Activated CD8-positive, alpha-beta memory T cell treated with anti-CD3 and anti-CD28 coated beads for 36 hours (primary cell): ENCODE data around the gene ARCN1. TPM values are rescaled to one million over a fixed set of nuclear protein-coding genes. Genes with fewer than 3 reads are reported as not detected.
"Not testable (repeated sequence)": the region's sequence is repeated elsewhere in the genome, so short reads cannot be mapped to it uniquely, and the experiment has no call there.

Source experiments
- CTCF ChIA-PET: fragments of 350-600 bp; sonication (Branson Sonifier 250); formaldehyde crosslinking; loops from one replicate; lab custom pipeline; 2021; ENCODE audit warnings: antibody characterized with exemption; lab: Charles Lee
- POLR2A ChIA-PET: fragments of 350-600 bp; sonication (Branson Sonifier 250); formaldehyde crosslinking; loops from one replicate; lab custom pipeline; 2021; ENCODE audit warnings: antibody characterized with exemption; lab: Charles Lee
- total RNA-seq, 2 experiments: library from RNA; stranded (reverse); gene quantifications; one replicate each; pipeline ENCODE4 v1.2.3, GENCODE V29; 2021

Gene ARCN1
- total RNA-seq, 2 experiments from 2014 or later = 146 to 148 TPM

- ChIA-PET CTCF (interaction anchor here (0.7 kb wide), 1 partner anchor 168 kb away, joined by 5 read pairs; no protein-coding TSS in a partner anchor), POLR2A (interaction anchor here (0.6 to 0.7 kb wide), 2 partner anchors 18 to 461 kb away, joined by 3 to 4 read pairs; no protein-coding TSS in a partner anchor)
Measured at GRCh38 chr11:118536726-118537125, 35.5 kb upstream of the ARCN1 start.

GRCh38 chr11:118537409-118537980 lies 34.7 kb upstream of the ARCN1 start:
- ChIA-PET CTCF (no interaction called here), POLR2A (interaction anchor here (0.7 kb wide), 1 partner anchor 460 kb away, joined by 3 read pairs; no protein-coding TSS in a partner anchor)

GRCh38 chr11:118544010-118544646 lies 28.1 kb upstream of the ARCN1 start:
- ChIA-PET CTCF (no interaction called here), POLR2A (no interaction called here)

- ChIA-PET CTCF (no interaction called here), POLR2A (no interaction called here)
Measured at GRCh38 chr11:118544647-118545010, 27.6 kb upstream of the ARCN1 start.

GRCh38 chr11:118545533-118545932 lies 26.7 kb upstream of the ARCN1 start:
- ChIA-PET POLR2A (no interaction called here), CTCF (no interaction called here)

- CTCF ChIA-PET = interaction anchor here (0.6 kb wide), 1 partner anchor 162 kb away, joined by 3 read pairs; no protein-coding TSS in a partner anchor
- POLR2A ChIA-PET = interaction anchor here (0.7 kb wide), 1 partner anchor 51 kb away, joined by 8 read pairs; no protein-coding TSS in a partner anchor
Measured at GRCh38 chr11:118547132-118547531, 25.1 kb upstream of the ARCN1 start.

GRCh38 chr11:118552341-118552740 lies 19.9 kb upstream of the ARCN1 start:
- CTCF ChIA-PET = no interaction called here
- POLR2A ChIA-PET = no interaction called here

- ChIA-PET CTCF (no interaction called here), POLR2A (interaction anchor here (0.6 kb wide), 1 partner anchor 372 kb away, joined by 3 read pairs; no protein-coding TSS in a partner anchor)
Measured at GRCh38 chr11:118560806-118561205, 11.4 kb upstream of the ARCN1 start.

GRCh38 chr11:118565051-118565450 lies 7.2 kb upstream of the ARCN1 start:
- CTCF ChIA-PET = interaction anchor here (0.6 to 0.7 kb wide), 2 partner anchors 35 to 76 kb away, joined by 3 read pairs; no protein-coding TSS in a partner anchor
- POLR2A ChIA-PET = no interaction called here

- CTCF ChIA-PET = interaction anchor here (1.1 kb wide), 1 partner anchor 44 kb away, joined by 3 read pairs; no protein-coding TSS in a partner anchor
Measured at GRCh38 chr11:118569670-118570069, 2.5 kb upstream of the ARCN1 start.

GRCh38 chr11:118570787-118571186 lies 1.4 kb upstream of the ARCN1 start:
- CTCF ChIA-PET = interaction anchor here (0.6 to 1.8 kb wide), 2 partner anchors 18 to 19 kb away, joined by 4 to 5 read pairs; no protein-coding TSS in a partner anchor
- POLR2A ChIA-PET = no interaction called here

More at GRCh38 chr11:118569670-118570069, 2.5 kb upstream of the ARCN1 start:
- POLR2A ChIA-PET = no interaction called here

- ChIA-PET CTCF (interaction anchor here (1.0 to 1.8 kb wide), 3 partner anchors 17 to 118 kb away, joined by 3 to 5 read pairs (median 3); no protein-coding TSS in a partner anchor), POLR2A (interaction anchor here (0.5 to 1.0 kb wide), 4 partner anchors 8 to 338 kb away, joined by 3 to 7 read pairs (median 4); no protein-coding TSS in a partner anchor)
Measured at GRCh38 chr11:118571701-118572060, 528 bp upstream of the ARCN1 start.

- ChIA-PET CTCF (interaction anchor here (0.8 to 1.2 kb wide), 2 partner anchors 39 to 117 kb away, joined by 3 read pairs; no protein-coding TSS in a partner anchor), POLR2A (no interaction called here)
Measured at GRCh38 chr11:118572981-118573550, 857 bp downstream of the ARCN1 start.

GRCh38 chr11:118574636-118575035 lies 2.4 kb downstream of the ARCN1 start:
- POLR2A ChIA-PET = no interaction called here
- CTCF ChIA-PET = no interaction called here

GRCh38 chr11:118577995-118578394 lies 5.8 kb downstream of the ARCN1 start:
- POLR2A ChIA-PET, CTCF ChIA-PET: not testable (repeated sequence)

- CTCF ChIA-PET = no interaction called here
- POLR2A ChIA-PET = no interaction called here
Measured at GRCh38 chr11:118581057-118581456, 8.8 kb downstream of the ARCN1 start.

- ChIA-PET POLR2A (no interaction called here), CTCF (no interaction called here)
Measured at GRCh38 chr11:118587952-118588351, 15.7 kb downstream of the ARCN1 start.

GRCh38 chr11:118592616-118593367 lies 20.6 kb downstream of the ARCN1 start:
- ChIA-PET CTCF (interaction anchor here (1.4 to 5.3 kb wide), 2 partner anchors 9 to 13 kb away, joined by 3 to 61 read pairs; partner anchors contain the start of gene PHLDB1), POLR2A (no interaction called here)

- POLR2A ChIA-PET = not testable (repeated sequence)
- CTCF ChIA-PET = interaction anchor here (0.9 to 5.3 kb wide), 7 partner anchors 11 to 424 kb away, joined by 3 to 61 read pairs (median 3); partner anchors contain the start of genes ARCN1, KMT2A and PHLDB1
Measured at GRCh38 chr11:118594984-118595383, 22.8 kb downstream of the ARCN1 start.
